NOMO-1 treated with DMSO at 0.1 percent for 48 hours (cell line): ENCODE measurements around the gene APLP2.
"Not testable (repeated sequence)": the region's sequence is repeated elsewhere in the genome, so short reads cannot be mapped to it uniquely, and the experiment has no call there.

Experiments
- DNase-seq: peaks from one replicate; lab custom pipeline; 2025; ENCODE audit not compliant: unreplicated experiment; lab: John Stamatoyannopoulos, UW

APLP2 gene

GRCh38 chr11:130088919-130089673, 19.4 kb downstream of the APLP2 start:
- no peak for DNase-seq

GRCh38 chr11:130089674-130090073, 20.0 kb downstream of the APLP2 start:
- DNase-seq, result no peak

- not testable (repeated sequence) for DNase-seq
These were observed 20.8 kb downstream of the APLP2 start for GRCh38 chr11:130090517-130090916.

GRCh38 chr11:130091169-130091568, 21.5 kb downstream of the APLP2 start:
- DNase-seq, result not testable (repeated sequence)

- DNase-seq, result no peak
These were observed 23.0 kb downstream of the APLP2 start for GRCh38 chr11:130092661-130093060.

GRCh38 chr11:130094614-130095013, 24.9 kb downstream of the APLP2 start:
- DNase-seq, result peak; percentile 56

- no peak for DNase-seq
These were observed 25.6 kb downstream of the APLP2 start for GRCh38 chr11:130095326-130095725.

- no peak for DNase-seq
These were observed 26.3 kb downstream of the APLP2 start for GRCh38 chr11:130096042-130096441.

GRCh38 chr11:130096823-130097222, 27.1 kb downstream of the APLP2 start:
- DNase-seq, result no peak

- no peak for DNase-seq
These were observed 27.6 kb downstream of the APLP2 start for GRCh38 chr11:130097285-130097684.

GRCh38 chr11:130099356-130099755, 29.7 kb downstream of the APLP2 start:
- DNase-seq, result no peak

- no peak for DNase-seq
These were observed 30.8 kb downstream of the APLP2 start for GRCh38 chr11:130100381-130101095.

GRCh38 chr11:130101661-130102060, 32.0 kb downstream of the APLP2 start:
- DNase-seq, result no peak

GRCh38 chr11:130102301-130103249, 32.9 kb downstream of the APLP2 start:
- no peak for DNase-seq

GRCh38 chr11:130103296-130103814, 33.7 kb downstream of the APLP2 start:
- DNase-seq, result peak; percentile 72

- DNase-seq, result no peak
These were observed 36.7 kb downstream of the APLP2 start for GRCh38 chr11:130106381-130106780.

GRCh38 chr11:130108671-130109070, 39.0 kb downstream of the APLP2 start:
- DNase-seq, result not testable (repeated sequence)

GRCh38 chr11:130109386-130109785, 39.7 kb downstream of the APLP2 start:
- DNase-seq, result no peak

- DNase-seq, result no peak
These were observed 40.8 kb downstream of the APLP2 start for GRCh38 chr11:130110339-130111108.

- DNase-seq, result no peak
These were observed 42.6 kb downstream of the APLP2 start for GRCh38 chr11:130112071-130112830.
